Upper lobe of left lung (tissue), 4 donors: ENCODE data around the gene ERICH2.

Experiments used
- CTCF ChIP-seq, 6 experiments: fragments of 450-650 bp in 4 of 6; fragments of 200-600 bp in 2 of 6; sonication (generic) in 2 of 6; IDR thresholded peaks; one replicate each; pipeline ENCODE4 v1.5.1; 2016 to 2019; ENCODE audit warnings: antibody characterized with exemption in 6 of 6
- POLR2A ChIP-seq, 4 donors: fragments of 450-650 bp; IDR thresholded peaks; one replicate each; pipeline ENCODE4 v1.5.1; 2016 to 2017; ENCODE audit warnings: antibody characterized with exemption in 4 of 4, mild to moderate bottlenecking in 2 of 4
- POLR2AphosphoS5 ChIP-seq, 2 donors: sonication (generic); formaldehyde crosslinking; IDR thresholded peaks; one replicate each; pipeline ENCODE4 v1.5.1; 2017; ENCODE audit warnings: antibody characterized with exemption in 2 of 2

- TF ChIP-seq POLR2AphosphoS5 (IDR thresholded peaks at IDR 0.05) (no peak), CTCF (IDR thresholded peaks at IDR 0.05) (no peak), POLR2A (IDR thresholded peaks at IDR 0.05) (no peak)
These were observed 58.3 kb downstream of the ERICH2 start for GRCh38 chr2:170828533-170828916.
